ENCODE data around the gene SLC35F3.

GRCh38 chr1:233998891-233999290, 94.4 kb downstream of the SLC35F3 start:
- no peak for TF ChIP-seq POLR2A (IDR thresholded peaks at IDR 0.05)
- no peak for TF ChIP-seq CTCF (IDR thresholded peaks at IDR 0.05)

All from adrenal gland (tissue), 5 donors.